GM12891 (cell line): ENCODE data around the gene TMEM169.

Source experiments
- DNase-seq: peaks from one replicate; pipeline ENCODE4 v3.0.0; 2011; ENCODE audit warnings: low spot score; ENCODE audit not compliant: insufficient read length
- FAIRE-seq: peaks from 2 replicates; lab custom pipeline; 2011; peaks lifted over from hg19 to GRCh38; lab: Jason Lieb, UNC
- PAX5 ChIP-seq: IDR thresholded peaks from 2 replicates; pipeline ENCODE4 v1.6.1; 2011; ENCODE audit warnings: low read length, moderate library complexity, mild to moderate bottlenecking; ENCODE audit not compliant: insufficient read depth, severe bottlenecking
- POLR2A ChIP-seq: IDR thresholded peaks from 2 replicates; pipeline ENCODE4 v1.6.1; 2011; ENCODE audit warnings: low read depth, low read length, control low read depth
- POLR2AphosphoS5 ChIP-seq: IDR thresholded peaks from 2 replicates; pipeline ENCODE4 v1.6.1; 2011; ENCODE audit warnings: low read depth, low read length, control low read depth
- POU2F2 ChIP-seq: IDR thresholded peaks from 2 replicates; pipeline ENCODE4 v1.6.1; 2011; ENCODE audit warnings: low read depth, mild to moderate bottlenecking, control low read depth, low read length, moderate library complexity
- SPI1 ChIP-seq: IDR thresholded peaks from 2 replicates; pipeline ENCODE4 v1.6.1; 2011; ENCODE audit warnings: low read depth, low read length, control low read depth
- TAF1 ChIP-seq: IDR thresholded peaks from 2 replicates; pipeline ENCODE4 v1.6.1; 2011; ENCODE audit warnings: low read depth, low read length, control low read depth

The TMEM169 gene

DNA sequence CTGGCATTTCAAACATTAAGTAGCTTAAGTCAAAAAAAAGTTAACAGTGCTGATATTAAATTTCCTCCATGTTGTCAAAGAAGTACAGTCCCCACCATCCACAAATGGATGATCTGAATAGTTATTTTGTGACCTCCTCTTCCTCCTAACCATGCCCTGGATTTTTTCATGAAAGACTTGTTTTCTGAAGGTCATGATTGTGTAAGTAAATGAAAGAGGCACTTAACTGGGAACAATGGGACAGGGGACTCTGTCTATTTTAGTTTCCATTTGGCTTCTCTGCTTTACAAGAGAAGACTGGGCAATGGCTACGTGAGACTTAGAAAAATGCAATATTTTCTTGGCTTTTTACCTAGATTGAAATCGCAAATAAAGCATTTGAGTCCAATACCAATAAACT is 32.3 kb upstream of the TMEM169 start:
- DNase-seq, result no peak
- FAIRE-seq, result no peak
- TF ChIP-seq PAX5 (no peak), POLR2AphosphoS5 (no peak), TAF1 (no peak), SPI1 (no peak), POLR2A (no peak), POU2F2 (no peak)

DNA sequence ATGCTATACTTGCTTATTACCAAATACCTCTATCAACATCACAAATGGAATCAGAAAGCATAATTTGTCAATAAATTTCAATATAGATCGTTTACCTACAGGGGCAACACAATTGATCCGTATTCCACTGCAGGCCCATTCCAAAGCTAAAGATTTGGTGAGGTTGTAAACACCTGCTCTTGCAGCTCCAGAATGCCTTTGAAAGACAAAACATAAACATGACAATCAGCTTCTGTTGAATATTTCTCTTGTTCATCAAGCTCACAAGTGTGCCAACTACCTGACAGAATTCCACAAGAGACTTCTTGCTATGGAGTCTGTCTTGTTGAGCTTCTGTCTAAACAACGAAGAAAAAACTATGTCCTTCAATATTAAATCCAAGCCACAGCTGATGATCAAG is 30.4 kb upstream of the TMEM169 start:
- TF ChIP-seq PAX5 (no peak), POLR2A (no peak), POU2F2 (no peak), TAF1 (no peak), SPI1 (no peak), POLR2AphosphoS5 (no peak)
- DNase-seq, result no peak
- FAIRE-seq, result no peak

DNA sequence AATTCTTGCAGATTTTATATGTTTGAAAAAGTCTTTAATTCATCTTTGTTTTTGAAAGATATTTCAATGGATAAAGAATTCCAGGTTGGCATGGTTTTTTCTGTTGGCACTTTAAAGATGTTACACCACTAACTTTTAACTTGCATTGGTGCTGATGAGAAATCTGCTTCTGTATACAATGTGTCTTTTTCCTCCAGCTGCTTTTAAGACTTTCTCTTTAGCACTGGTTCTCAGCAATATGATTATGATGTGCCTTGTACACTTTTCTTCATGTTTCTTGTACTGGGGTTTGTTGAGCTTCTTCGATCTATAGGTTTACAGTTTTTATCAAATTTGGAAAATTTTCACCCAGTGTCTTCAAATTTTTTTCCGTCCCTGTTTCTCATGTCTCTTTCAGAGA is 29.3 kb upstream of the TMEM169 start:
- DNase-seq, result no peak
- TF ChIP-seq TAF1 (no peak), POLR2A (no peak), POU2F2 (no peak)
- no peak for FAIRE-seq

DNA sequence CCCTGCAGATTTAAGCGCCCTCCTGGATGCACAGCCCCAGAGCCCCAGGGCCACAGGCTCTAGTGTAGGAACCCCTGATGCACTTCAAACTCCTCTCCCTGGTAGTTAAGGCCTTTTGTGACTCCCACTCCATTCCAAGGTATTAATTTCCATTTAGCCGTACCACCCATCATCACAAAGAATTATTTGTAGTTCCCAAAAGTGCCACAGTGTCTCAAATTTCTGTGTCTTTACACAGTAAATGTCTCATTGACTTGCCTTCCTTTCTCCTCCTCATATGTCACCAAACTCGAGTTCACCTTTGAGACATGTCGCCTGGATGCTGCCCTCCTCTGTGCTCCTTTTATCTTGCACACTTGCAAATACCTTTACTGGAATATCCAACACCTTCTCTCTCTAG is 26.0 kb upstream of the TMEM169 start:
- DNase-seq, result no peak
- TF ChIP-seq TAF1, result no peak
- TF ChIP-seq POU2F2, result no peak
- TF ChIP-seq SPI1, result no peak
- no peak for TF ChIP-seq POLR2A
- no peak for TF ChIP-seq PAX5
- no peak for TF ChIP-seq POLR2AphosphoS5
- FAIRE-seq, result peak; percentile 58

DNA sequence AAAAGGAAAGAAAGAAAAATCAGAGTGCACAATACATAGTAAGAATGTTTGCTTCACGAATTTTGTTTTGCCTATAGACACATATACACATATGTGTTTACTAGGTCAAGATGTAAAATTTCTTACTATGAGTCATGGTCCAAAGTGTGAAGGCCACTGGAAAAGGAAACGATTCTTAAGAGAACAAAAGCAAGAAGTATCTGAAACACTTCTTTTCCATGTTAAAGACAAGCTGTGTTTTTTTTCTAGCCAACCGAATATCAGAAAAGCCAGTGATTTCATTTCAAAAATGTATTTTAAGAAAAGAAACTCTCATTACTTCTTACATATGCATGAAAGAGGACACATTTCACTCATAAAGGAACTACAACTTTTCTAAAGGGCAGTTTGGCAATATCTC is 25.0 kb upstream of the TMEM169 start:
- DNase-seq (no peak), FAIRE-seq (peak; percentile 47)
- TF ChIP-seq POLR2AphosphoS5 (no peak), TAF1 (no peak), PAX5 (no peak), POU2F2 (no peak), SPI1 (no peak), POLR2A (no peak)

DNA sequence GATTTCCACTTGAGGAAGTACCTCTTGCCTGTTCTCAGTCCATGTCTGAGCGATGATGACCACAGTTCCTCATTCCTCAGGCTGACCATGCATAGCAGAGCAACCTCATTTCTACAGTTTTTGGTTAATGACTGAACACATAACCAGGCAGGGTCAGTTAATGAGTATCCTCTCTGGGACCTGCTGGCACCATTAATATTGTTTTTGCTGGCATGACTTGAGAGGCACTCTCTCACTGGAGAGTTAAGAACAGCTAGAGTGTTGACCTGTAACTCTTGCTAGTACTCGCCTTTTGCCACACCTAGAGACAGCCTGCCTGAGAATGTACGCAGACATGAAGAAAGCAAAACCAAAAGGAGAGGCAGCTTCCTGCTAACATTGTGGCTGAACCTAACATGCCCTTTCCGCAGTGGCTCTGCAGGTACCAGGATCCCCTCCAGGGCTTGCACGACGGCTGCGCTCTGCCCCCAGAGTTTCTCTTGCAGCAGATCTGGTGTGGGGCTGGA is 24.0 kb upstream of the TMEM169 start:
- peak; percentile 98 for FAIRE-seq

DNA sequence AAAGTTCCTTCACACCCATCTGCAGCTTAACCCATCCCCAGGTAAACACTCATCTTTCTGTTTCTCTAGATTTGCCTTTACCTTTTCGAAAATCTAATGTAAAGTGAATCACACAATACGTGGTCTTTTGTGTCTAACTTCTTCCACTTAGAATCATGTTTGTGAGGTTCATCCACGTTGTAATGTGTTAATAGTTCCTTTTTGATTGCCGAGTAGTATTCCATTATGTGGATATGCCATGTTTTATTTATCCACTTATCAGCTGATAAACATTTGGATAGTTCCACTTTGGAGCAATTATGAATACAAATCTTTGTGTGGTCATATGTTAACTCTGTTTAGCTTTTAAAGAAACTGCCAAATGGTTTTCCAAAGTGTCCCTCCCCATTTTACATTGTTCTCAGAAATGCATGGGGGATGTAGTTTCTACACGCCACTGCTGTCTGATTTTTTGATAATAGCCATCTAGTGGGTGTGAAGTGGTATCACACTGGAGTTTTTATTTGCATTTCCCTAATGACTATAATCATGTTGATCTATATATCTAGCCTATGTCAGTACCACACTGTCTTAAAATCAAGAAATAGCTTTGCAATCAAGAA is 22.4 kb upstream of the TMEM169 start:
- DNase-seq, result no peak

More for the DNA sequence above, 24.0 kb upstream of the TMEM169 start:
- no peak for DNase-seq
- TF ChIP-seq POLR2AphosphoS5, result peak; percentile 49; the same call in 1 of the 2 replicates
- TF ChIP-seq POU2F2, result no peak; the same call in 1 of the 2 replicates
- TF ChIP-seq PAX5, result peak; percentile 7
- peak; percentile 52; the same call in 1 of the 2 replicates for TF ChIP-seq TAF1
- peak; percentile 93 for TF ChIP-seq SPI1
- TF ChIP-seq POLR2A, result no peak

DNA sequence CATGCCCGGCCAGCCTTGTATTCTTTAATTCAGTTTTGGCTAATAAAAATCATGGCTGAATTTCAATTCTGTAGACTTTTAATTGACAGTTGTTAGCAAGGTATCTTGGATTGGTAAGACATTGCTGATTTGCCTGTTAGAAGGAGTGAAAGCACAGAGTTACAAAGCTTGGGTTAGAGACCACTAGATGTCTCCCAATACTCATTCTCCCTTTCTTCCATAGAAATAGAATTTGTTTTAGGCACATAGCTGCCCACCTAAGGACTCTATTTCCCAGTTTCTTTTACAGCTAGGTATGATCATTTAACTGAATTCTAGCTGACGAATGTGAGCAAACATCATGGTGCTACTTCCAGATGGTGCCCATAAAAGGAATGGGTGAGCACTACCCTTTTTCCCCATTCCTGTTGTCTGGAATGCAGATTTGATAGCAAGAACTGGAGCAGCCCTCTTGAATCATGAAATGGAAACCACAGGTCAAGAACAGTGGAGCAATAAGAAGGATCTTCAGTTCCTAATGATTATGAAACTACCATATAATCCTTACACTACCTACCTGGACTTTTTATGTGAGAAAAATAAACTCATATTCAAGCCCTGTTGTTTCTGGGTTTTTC is 17.6 kb upstream of the TMEM169 start:
- TF ChIP-seq POU2F2 (no peak), POLR2AphosphoS5 (no peak), PAX5 (no peak), POLR2A (no peak)
- no peak for DNase-seq
- no peak for FAIRE-seq

More for the DNA sequence above, 22.4 kb upstream of the TMEM169 start:
- TF ChIP-seq SPI1, result no peak
- no peak for TF ChIP-seq POLR2AphosphoS5
- TF ChIP-seq POLR2A, result no peak
- no peak for TF ChIP-seq TAF1
- no peak for TF ChIP-seq PAX5
- TF ChIP-seq POU2F2, result no peak
- FAIRE-seq, result peak; percentile 90

DNA sequence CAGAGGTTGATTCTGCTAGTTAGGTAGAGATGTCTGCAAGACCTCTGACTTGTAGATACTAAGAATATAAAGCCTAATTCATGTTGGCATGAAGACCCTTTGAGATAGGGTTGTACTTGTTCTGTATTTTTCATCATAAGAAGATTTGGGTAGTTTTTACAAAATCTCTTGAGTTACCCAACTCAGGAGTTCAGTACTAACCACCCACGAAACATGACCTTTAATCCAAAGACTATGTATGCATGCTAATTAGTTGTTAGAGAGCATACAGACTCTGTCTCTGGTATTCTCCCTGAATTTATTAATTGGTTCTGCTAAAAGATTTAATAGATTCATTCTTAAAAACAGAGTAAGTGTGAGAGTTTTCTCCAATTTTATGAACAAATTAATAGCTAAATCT is 17.1 kb upstream of the TMEM169 start:
- FAIRE-seq (peak; percentile 48), DNase-seq (no peak)
- TF ChIP-seq SPI1 (no peak), TAF1 (no peak), POLR2AphosphoS5 (no peak), POU2F2 (no peak), PAX5 (no peak), POLR2A (no peak)

DNA sequence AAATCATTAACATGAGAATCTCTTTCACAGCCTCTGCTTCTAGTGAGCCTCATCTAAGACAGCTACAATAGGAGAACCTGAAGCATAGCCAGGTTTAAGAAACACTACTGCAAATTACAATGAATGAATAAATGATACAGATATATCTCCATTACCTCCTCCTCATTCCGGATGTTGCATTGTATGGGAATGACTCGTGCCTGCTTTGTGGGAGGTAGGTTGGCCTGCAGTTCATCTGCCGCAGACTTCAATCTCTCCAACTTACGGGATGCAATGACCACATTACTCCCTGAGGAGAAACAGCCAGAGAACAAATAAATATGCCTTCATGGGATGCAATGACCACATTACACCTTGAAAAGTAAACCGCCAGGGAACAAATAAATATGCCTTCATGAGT is 15.5 kb upstream of the TMEM169 start:
- no peak for TF ChIP-seq PAX5
- no peak for TF ChIP-seq POLR2A
- TF ChIP-seq TAF1, result no peak
- no peak for TF ChIP-seq POU2F2
- DNase-seq (no peak), FAIRE-seq (no peak)
